GM18505 (cell line): ENCODE results near the gene KIFC1.
"Not testable (repeated sequence)": the region's sequence is repeated elsewhere in the genome, so short reads cannot be mapped to it uniquely, and the experiment has no call there.

Source experiments
- ATAC-seq: cut with Tn5 transposase; IDR thresholded peaks from one replicate; pipeline ENCODE4 v1.9.1; 2021; ENCODE audit not compliant: unreplicated experiment
- POLR2A ChIP-seq: IDR thresholded peaks from 4 replicates; pipeline ENCODE4 v1.6.1; 2011; ENCODE audit warnings: borderline replicate concordance; ENCODE audit not compliant: insufficient read depth, insufficient read length; ENCODE audit errors: extremely low read depth

KIFC1 gene

DNA sequence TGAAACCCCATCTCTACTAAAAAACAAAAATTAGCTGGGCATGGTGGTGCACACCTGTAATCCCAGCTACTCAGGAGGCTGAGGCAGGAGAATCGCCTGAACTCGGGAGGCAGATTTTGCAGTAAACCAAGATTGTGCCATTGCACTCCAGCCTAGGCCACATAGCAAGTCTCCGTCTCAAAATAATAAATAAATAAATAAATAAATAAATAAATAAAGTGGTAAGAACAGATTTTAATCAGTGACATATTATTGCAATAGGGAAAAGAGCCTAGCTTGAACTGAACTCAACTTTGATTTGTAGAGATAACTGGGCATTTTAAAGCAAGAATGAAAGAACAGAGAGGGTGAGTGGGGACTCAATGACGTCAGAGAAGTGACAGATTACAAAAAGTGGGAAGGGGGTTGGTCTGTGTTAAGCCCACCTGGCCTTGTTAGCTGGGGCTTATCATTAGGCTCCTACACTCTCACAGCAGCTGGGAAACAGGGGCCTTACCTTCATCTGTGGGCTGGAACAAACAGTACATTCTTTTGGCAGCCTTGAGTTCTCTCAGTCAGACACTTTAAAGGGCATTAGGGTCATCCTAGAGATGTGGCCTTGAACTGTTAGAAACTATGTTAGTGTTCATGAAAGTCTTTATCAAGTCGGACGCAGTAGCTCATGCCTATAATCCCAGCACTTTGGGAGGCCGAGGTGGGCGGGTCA is 24.5 kb upstream of the KIFC1 start:
- TF ChIP-seq POLR2A: no peak
- ATAC-seq: no peak

DNA sequence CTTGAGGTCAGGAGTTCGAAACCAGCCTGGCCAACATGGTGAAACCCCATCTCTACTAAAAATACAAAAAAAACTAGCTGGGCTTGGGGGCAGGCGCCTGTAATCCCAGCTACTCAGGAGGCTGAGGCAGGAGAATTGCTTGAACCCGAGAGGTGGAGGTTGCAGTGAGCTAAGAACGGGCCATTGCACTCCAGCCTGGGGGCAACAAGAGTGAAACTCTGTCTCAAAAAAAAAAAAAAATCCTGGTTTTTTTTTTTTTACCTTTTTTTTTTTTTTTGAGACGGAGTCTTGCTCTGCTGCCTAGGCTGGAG is 24.0 kb upstream of the KIFC1 start:
- ATAC-seq: not testable (repeated sequence)

DNA sequence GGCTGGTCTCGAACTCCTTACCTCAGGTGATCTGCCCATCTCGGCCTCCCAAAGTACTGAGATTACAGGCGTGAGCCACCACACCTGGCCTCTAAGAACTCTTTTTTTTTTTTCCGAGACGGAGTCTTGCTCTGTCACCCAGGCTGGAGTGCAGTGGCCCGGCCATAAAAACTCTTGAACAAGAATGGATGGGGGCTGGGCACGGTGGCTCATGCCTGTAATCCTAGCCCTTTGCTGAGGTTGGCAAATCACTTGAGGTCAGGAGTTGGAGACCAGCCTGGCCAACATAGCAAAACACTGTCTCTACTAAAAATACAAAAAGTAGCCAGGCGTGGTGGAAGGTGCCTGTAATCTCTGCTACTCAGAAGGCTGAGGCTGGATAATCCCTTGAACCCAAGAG is 19.7 kb upstream of the KIFC1 start:
- ATAC-seq: not testable (repeated sequence)

DNA sequence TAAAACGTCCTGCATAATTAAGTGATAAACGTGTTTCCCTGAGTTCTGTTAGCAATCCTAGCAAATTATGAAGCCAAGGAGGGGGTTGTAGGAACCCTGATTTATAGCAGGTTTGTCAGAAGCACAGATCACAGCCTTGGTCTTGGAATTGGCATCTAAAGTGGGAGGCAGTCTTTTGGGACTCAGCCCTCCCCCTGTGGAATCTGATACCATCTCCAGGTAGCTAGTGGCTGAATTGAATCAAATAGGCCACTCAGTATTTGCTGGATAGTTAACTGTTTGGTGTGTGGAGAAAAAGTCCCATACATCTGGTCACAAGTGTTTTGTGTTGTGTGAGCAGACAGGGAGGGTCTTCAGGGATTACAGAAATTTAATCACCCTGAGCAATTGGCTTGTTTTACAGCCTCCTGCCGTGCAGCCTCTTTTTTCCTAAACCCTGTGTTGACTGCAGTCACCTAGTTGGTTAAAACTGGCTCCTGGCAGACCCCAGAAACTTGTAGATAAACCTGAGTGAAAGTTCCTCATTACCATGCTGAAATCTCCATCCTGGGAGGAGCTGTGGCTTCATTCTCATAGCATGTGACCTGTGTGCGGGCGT is 19.0 kb upstream of the KIFC1 start:
- no peak for TF ChIP-seq POLR2A
- no peak for ATAC-seq

DNA sequence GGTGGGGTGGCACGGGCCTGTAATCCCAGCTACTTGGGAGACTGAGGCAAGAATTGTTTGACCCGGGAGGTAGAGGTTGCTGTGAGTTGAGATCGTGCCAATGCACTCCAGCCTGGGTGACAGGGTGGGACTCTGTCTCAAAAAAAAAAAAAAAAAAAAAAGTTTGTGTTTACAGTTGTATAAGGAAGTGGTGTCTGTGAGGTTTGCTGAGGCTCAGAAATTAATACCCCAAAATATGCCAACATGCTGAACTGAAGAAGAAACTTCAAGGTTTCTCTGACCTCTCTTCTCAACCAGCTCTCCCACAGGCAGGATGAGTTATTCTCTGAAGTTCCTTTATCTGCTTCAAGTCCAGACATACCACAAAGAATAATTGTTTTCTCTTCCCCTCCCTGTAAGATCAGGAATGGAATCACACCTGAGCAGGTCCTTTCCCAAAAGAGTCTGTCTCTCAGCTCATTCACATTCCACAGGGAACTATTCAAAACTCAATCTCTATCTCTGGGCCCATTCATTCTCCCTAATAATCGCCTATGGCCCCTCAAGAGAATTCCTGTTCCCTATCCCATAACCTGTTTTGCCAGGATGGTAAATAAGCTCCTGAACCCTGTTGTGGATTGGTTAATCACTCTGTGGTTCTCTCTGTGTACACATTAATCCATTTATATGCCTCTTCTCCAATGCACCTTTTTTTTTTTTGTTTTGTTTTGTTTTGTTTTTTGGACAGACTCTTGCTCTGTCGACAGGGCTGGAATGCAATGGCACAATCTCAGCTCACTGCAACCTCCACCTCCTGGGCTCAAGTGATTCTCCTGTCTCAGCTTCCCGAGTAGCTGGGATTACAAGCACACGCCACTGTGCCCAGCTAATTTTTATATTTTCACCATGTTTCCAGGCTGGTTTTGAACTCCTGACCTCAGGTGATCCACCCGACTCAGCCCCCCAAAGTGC is 17.4 kb upstream of the KIFC1 start:
- no peak for ATAC-seq
- TF ChIP-seq POLR2A: no peak

DNA sequence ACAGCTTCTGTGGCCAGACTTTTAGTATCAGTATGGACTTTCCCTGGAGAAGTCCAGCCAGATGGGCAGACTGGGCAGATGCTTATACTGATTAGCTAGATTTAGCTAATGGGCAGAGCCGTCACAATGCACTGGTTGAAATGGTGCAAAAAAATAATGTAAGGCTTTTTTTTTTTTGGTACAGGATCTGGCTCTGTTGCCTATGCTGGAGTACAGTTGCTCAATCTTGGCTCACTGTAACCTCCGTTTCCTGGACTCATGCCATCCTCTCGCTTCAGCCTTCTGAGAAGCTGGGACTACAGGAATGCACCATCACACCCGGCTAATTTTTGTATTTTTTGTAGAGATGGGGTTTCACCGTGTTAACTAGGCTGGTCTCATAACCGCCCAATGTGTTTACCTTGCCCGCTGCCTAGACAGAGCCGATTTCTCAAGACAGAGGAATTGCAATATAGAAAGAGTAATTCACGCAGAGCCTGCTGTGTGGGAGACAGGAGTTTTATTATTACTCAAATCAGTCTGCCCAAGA is 16.4 kb upstream of the KIFC1 start:
- TF ChIP-seq POLR2A: no peak
- ATAC-seq: no peak

DNA sequence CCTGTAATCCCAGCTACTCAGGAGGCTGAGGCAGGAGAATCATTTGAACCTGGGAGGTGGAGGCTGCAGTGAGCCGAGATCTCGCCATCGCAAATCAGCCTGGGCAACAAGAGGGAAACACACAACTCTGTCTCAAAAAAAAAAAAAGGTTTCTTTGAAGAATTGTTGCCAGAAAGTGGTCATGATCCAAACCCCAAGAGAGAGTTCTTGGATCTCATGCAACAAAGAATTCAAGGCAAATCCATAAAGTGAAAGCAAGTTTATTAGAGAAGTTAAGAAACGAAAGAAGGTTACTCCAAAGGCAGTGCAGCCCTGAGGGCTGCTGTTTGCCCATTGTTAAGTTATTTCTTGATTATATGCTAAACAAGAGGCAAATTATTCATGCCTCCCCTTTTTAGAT is 14.5 kb upstream of the KIFC1 start:
- TF ChIP-seq POLR2A: no peak
- no peak for ATAC-seq

DNA sequence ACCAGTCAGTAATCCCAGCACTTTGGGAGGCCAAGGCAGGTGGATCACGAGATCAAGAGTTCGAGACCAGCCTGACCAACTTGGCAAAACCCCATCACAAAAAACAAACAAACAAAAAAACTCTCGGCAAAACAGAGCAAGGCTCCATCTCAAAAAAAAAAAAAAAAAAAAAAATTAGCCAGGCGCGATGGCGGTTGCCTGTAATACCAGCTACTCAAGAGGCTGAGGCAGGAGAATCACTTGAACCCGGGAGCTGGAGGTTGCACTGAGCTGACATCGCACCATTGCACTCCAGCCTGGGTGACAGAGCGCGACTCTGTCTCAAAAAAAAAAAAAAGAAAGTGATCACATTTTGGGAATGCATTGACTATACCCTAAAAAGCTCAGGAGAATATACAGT is 12.4 kb upstream of the KIFC1 start:
- ATAC-seq: not testable (repeated sequence)

DNA sequence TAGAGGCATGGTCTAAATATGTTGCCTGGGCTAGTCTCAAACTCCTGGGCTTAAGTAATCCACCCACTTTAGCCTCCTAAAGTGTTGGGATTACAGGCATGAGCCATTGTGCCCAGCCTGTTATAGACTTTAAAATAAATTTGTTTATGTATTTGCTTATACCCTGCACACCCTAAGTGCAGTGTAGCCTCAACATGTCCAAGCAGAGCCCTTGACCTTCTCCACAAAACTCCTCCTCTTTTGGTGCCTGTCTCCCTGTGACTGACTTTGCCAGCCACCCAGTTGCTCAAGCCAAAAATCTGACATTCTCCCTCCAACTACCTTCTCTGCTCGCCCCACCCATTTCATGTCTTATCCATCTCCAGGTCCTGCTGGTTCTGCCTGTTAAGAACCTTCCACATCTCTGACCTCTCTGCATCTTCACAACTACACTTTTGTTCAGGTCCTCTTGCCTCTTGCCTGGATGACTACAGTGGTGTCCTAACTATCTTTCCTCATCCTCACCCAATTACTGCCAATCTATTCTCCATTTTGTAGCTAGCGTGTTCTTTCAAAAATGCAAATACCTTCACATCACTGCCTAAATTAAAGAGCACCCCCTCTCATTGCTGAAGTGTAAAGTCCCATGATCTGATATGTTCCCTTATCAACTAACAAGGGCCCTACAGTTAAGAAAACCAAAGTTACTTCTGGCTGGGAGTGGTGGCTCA is 11.2 kb upstream of the KIFC1 start:
- TF ChIP-seq POLR2A: no peak

DNA sequence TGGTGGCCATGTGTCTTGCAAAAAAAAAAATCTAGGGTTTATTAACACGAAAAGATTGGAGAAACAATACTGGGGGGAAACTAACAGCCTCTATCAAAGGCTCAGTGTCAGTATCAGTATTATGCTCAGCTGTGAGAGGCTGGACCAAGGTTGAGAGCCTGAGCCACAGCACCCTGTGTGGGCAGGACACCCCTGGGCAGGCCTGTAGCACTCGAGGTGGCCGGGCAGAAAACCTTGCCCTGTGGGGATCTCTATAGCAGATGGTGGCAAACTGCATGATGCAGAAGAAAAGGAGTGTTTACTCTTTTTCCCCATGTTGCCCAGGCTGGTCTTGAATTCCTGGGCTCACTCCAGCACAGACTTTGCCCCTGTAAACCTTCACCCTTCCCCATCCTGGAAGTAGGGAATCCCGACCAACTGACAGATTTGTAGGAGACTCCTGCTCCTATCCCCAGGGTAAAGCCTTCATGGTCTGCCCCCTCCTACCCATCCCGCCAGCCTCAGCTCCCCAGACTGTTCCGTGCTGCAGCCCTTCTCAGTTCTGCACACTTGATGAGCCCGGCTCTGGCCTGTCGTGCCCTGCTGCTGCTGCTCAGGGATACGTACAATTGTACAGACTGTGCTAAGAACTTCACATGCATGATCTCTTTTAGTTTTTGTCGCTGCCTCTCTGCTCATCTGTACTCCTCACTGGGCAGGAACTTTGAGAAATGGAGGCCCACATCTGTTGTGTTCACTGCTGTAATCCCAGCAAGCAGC is 8.0 kb upstream of the KIFC1 start:
- TF ChIP-seq POLR2A: no peak
- no peak for ATAC-seq

More for the DNA sequence above, 11.2 kb upstream of the KIFC1 start:
- ATAC-seq: no peak

DNA sequence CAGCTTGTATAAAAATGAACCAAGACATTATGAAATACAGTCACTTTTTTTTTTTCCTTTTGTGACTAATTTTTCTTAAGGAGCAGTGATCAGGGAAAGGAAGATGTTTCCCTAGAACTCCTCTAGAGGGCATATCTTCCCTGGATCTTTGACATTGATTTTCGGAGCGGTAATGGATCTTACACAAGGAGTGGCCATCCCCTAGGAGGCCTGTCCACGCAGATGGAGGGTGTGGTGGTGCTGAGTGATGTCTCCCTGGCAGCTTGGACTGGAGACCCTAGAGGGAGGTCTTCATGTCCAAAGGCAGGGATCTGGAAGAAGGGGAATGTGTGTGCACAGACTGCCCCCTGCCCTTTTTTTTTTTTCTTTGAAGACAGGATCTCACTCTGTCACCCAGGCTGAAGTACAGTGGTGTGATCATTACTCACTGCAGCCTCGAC is 7.0 kb upstream of the KIFC1 start:
- ATAC-seq: no peak
- TF ChIP-seq POLR2A: no peak

DNA sequence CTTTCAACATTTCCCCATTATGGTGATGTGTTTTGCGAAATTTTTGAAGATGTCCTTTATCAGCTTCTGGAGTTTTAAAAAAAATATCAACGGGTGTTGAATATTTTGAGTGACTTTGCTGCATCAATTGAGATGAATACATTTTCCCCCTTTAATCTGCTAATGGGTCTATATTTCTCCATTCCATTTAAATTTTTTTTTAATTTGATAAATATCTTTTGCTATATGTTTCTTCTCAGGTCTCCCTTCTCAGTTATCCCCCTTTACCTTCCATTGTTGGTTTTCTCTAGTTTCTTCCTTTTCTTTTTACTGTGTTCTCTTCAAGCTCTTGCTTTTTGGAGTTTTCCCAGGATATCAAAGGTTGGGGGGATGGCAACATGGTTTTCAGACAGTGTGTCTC is 1.4 kb upstream of the KIFC1 start:
- TF ChIP-seq POLR2A: no peak
- no peak for ATAC-seq
